ENCODE data around the gene IFT20.

Gene IFT20

GRCh38 chr17:28372945-28373274, 37.6 kb upstream of the IFT20 start:
- DNase-seq: no peak
- Histone ChIP-seq H3K36me3 (replicated peaks) (no peaks in the 10 kb centered on the region), H3K27ac (no peak overlapping the region), H3K27me3 (replicated peaks) (no peaks in the 10 kb centered on the region), H3K4me3 (ENCODE audit: low read depth, low read length) (no peak overlapping the region)
- no peak for TF ChIP-seq CTCF (IDR thresholded peaks at IDR 0.05; ENCODE audit: low read depth, low read length, missing control alignments)
- in situ Hi-C loops (cut with HindIII; ENCODE audit: low pct_ligation_motif_present, low sequenced_read_pairs): no loop called here

GRCh38 chr17:28372203-28372944, 37.1 kb upstream of the IFT20 start:
- Histone ChIP-seq H3K36me3 (replicated peaks) (no peaks in the 10 kb centered on the region), H3K27me3 (replicated peaks) (no peaks in the 10 kb centered on the region), H3K4me3 (ENCODE audit: low read depth, low read length) (peak overlapping the region; percentile 64), H3K27ac (peak overlapping the region; percentile 45)
- no peak for DNase-seq
- in situ Hi-C loops (cut with HindIII; ENCODE audit: low pct_ligation_motif_present, low sequenced_read_pairs): no loop called here
- no peak for TF ChIP-seq CTCF (IDR thresholded peaks at IDR 0.05; ENCODE audit: low read depth, low read length, missing control alignments)

- H3K4me3 ChIP-seq (ENCODE audit: low read depth, low read length): peak within 1 kb of the TSS; percentile 64
- peak within 1 kb of the TSS; percentile 45 for H3K27ac ChIP-seq
- no peaks in the 10 kb centered on the region for H3K36me3 ChIP-seq (replicated peaks)
- H3K27me3 ChIP-seq (replicated peaks): no peaks in the 10 kb centered on the region
- in situ Hi-C loops (cut with HindIII; ENCODE audit: low pct_ligation_motif_present, low sequenced_read_pairs): no loop called here
- peak; percentile 62 for DNase-seq
- no peak for TF ChIP-seq CTCF (IDR thresholded peaks at IDR 0.05; ENCODE audit: low read depth, low read length, missing control alignments)
Measured at GRCh38 chr17:28371245-28372202, 36.3 kb upstream of the IFT20 start, which contains the start of gene SARM1. Gene SARM1, plus strand, starts transcription at chr17:28371694. Its CDS starts 339 bp downstream, at chr17:28372033.

- no peak overlapping the region for H3K4me3 ChIP-seq (ENCODE audit: low read depth, low read length)
- in situ Hi-C loops (cut with HindIII; ENCODE audit: low pct_ligation_motif_present, low sequenced_read_pairs): no loop called here
Measured at GRCh38 chr17:28370744-28371103, 35.5 kb upstream of the IFT20 start.

GRCh38 chr17:28370035-28370743, 34.9 kb upstream of the IFT20 start, which contains the start of gene VTN:
Gene VTN, minus strand, starts transcription at chr17:28370307. Its CDS starts 104 bp downstream, at chr17:28370203.
- in situ Hi-C loops (cut with HindIII; ENCODE audit: low pct_ligation_motif_present, low sequenced_read_pairs): no loop called here
- DNase-seq: no peak
- H3K27ac ChIP-seq: no peak within 1 kb of the TSS

More at GRCh38 chr17:28370744-28371103, 35.5 kb upstream of the IFT20 start:
- no peak for DNase-seq
- Histone ChIP-seq H3K36me3 (replicated peaks) (no peaks in the 10 kb centered on the region), H3K27me3 (replicated peaks) (no peaks in the 10 kb centered on the region), H3K27ac (no peak overlapping the region)
- TF ChIP-seq CTCF (IDR thresholded peaks at IDR 0.05; ENCODE audit: low read depth, low read length, missing control alignments): no peak

More at GRCh38 chr17:28370035-28370743, 34.9 kb upstream of the IFT20 start, which contains the start of gene VTN:
- Histone ChIP-seq H3K4me3 (ENCODE audit: low read depth, low read length) (peak within 1 kb of the TSS; percentile 64), H3K36me3 (replicated peaks) (no peaks in the 10 kb centered on the region), H3K27me3 (replicated peaks) (no peaks in the 10 kb centered on the region)
- peak; percentile 1 for TF ChIP-seq CTCF (IDR thresholded peaks at IDR 0.05; ENCODE audit: low read depth, low read length, missing control alignments)
